Stomach (tissue), 4 donors: ENCODE measurements around the gene LDB2.
"Not testable (repeated sequence)": the region's sequence is repeated elsewhere in the genome, so short reads cannot be mapped to it uniquely, and the experiment has no call there.

ENCODE experiments used
- CTCF ChIP-seq, 7 experiments: fragments of 450-650 bp in 4 of 7; fragments of 200-600 bp in 3 of 7; sonication (generic) in 3 of 7; IDR thresholded peaks; one replicate each; pipeline ENCODE4 v1.5.1; 2016 to 2019; ENCODE audit warnings: antibody characterized with exemption in 7 of 7, control low read depth in 2 of 7, mild to moderate bottlenecking in 1 of 7
- POLR2A ChIP-seq, 4 donors: fragments of 450-650 bp; IDR thresholded peaks; one replicate each; pipeline ENCODE4 v1.6.1; 2016; ENCODE audit warnings: antibody characterized with exemption in 4 of 4, control low read depth in 2 of 4, mild to moderate bottlenecking in 1 of 4, moderate library complexity in 1 of 4

- not testable (repeated sequence) for TF ChIP-seq POLR2A, CTCF (IDR thresholded peaks at IDR 0.05)
Measured at GRCh38 chr4:16629274-16629673, 269.2 kb downstream of the LDB2 start.
